Dedifferentiated amniotic fluid mesenchymal stem cell (primary cell): ENCODE data around the gene SLC49A4.

Experiments
- DNase-seq: peaks from one replicate; pipeline ENCODE4 v3.0.0-alpha.2; 2016; ENCODE audit errors: extremely low spot score

The SLC49A4 gene

DNA sequence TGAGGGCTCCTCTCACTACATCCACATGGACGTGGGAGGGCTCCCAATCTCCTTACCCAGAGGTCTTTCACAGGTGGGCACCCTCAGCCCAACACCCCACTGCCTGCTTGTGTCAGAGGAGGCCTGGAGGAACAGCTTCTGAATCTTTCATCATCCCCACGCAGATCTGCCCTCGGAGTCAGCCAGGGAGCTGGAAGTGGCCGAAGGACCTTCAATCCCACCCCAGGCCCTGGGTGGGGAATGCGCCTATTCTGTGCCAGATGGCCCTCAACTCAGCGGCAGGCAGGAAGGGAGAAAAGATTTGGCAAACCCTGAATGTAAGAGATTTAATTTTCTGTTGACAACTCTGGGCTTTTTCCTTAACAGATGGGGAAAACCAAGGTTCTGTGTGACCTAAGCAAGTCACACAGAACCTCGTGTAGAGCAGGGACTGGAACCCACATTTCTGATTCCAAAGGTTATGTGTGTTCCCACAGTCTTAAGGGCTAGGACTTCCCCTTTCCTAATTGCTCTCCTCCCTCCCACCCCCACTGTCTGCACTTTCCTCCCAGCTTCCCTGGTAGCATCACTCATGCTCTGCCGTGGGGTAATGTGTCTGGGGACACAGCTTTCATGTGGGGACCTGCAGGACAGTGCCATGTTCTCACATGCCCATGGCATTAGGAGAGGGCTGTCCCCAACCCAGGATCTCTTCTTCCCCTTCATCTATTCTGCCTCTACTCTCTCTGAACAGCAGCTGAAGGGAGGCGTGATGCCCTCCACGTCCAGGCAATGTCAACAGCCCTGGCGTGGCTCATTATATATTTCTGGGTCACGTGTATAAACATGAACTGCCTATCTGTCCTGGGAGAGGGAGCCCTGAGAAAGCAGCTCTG is 134.6 kb downstream of the SLC49A4 start:
- DNase-seq = no peak

DNA sequence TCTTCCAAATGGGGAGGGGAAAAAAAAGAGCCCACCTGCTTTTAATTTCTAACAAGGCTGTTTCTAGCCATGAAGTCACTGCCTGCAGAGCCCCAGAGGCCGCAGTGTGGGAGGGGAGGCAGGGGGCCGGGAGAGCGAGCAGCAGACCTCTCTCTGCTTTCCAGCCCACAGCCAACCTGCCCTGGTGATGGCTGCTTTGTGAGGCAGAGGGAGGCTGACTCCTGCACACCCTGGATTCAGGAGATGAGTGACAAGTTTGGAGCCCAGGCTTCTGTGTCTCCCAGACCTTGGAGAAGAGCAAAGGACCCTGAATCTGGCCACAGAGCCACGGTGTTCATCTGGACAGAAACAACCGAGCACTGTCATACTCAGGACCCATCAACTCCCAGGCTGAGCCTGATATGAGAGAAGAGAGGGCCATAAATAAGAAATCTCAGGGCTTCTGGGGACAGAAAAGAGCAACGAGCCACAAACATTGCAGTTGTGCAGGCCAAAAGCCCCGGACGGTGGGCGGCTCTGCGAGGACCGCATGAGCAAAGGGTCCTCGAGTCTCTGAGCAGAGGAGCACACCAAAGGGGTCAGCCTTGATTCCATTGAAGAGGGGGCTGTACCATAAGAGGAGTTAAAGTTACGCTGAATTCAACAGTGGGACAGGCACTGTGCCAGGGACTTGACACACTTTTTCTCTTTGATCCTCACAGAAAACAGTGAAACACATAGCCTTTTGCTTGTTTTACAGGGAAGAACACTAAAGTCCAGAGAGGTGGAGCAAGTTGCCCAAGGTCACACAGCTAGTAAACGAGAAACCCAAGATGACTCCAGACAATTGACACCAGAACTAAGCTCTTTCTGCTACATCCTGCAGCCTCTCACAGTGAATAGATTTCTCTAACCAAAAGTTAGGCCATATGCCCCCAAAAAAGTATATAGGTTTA is 135.5 kb downstream of the SLC49A4 start:
- no peak for DNase-seq
